Measurements from ENCODE around the gene CHPT1. TPM values are rescaled to one million over a fixed set of nuclear protein-coding genes. Genes with fewer than 3 reads are reported as not detected.
"Not testable (repeated sequence)": the region's sequence is repeated elsewhere in the genome, so short reads cannot be mapped to it uniquely, and the experiment has no call there.

Gene CHPT1
- total RNA-seq, 1 donor from 2014 or later = 56.6 TPM

DNA sequence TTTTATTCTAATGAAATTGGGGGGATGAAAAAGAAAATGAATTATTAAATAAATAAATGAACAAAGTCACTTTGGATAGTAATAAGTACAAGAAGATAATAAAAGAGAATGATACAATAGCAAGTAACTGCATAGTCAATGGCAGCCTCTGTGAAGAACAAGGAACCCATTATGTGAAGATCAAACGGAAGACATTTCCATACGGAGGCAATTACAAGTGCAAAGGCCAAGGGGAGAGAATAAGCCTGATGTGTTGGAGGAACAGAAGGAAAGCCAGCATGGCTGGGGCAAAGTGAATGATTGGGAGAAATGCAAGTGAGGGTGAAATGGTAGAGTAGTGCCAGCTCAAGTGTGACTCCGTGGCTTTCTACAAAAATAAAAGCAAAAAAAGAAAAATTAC lies 43.9 kb upstream of the CHPT1 start:
- no peak for DNase-seq (ENCODE audit: low spot score in 2 of 2)
- H3K27me3 ChIP-seq = no peaks in the 10 kb centered on the region
- intact Hi-C loops (cut with DNase I) = no loop called here
- H3K9me3 ChIP-seq = no peaks in the 10 kb centered on the region
- TF ChIP-seq, protein P1, sequence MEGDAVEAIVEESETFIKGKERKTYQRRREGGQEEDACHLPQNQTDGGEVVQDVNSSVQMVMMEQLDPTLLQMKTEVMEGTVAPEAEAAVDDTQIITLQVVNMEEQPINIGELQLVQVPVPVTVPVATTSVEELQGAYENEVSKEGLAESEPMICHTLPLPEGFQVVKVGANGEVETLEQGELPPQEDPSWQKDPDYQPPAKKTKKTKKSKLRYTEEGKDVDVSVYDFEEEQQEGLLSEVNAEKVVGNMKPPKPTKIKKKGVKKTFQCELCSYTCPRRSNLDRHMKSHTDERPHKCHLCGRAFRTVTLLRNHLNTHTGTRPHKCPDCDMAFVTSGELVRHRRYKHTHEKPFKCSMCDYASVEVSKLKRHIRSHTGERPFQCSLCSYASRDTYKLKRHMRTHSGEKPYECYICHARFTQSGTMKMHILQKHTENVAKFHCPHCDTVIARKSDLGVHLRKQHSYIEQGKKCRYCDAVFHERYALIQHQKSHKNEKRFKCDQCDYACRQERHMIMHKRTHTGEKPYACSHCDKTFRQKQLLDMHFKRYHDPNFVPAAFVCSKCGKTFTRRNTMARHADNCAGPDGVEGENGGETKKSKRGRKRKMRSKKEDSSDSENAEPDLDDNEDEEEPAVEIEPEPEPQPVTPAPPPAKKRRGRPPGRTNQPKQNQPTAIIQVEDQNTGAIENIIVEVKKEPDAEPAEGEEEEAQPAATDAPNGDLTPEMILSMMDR (IDR thresholded peaks at IDR 0.05) = no peak
- H3K36me3 ChIP-seq = no peaks in the 10 kb centered on the region
- H3K27ac ChIP-seq = no peak overlapping the region
- no peak overlapping the region for H3K4me3 ChIP-seq
- H3K4me1 ChIP-seq = no peaks in the 10 kb centered on the region

DNA sequence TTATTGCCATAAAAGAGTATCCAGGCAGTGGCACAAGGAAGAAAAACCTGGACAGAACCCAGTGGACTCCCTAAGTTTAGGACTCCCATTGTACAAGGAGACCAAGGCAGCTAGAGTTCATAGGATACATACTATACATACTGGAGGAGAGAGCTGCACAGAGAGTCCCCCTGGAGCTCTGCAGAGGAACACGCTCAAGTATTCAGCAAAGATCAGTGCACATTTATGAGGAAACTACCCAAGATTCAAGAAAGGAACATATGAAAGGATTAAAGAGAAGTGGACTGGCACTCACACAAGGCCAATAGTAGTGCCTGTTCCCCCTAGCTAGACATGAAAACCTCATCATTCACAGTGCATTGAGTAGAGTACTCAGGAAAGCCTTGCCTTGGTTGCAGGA lies 43.0 kb upstream of the CHPT1 start:
- intact Hi-C loops (cut with DNase I) = no loop called here
- Histone ChIP-seq H3K4me3 (no peak overlapping the region), H3K36me3 (no peaks in the 10 kb centered on the region), H3K27me3 (no peaks in the 10 kb centered on the region), H3K27ac (no peak overlapping the region), H3K9me3 (no peaks in the 10 kb centered on the region), H3K4me1 (no peaks in the 10 kb centered on the region)
- no peak for DNase-seq (ENCODE audit: low spot score in 2 of 2)
- TF ChIP-seq, protein P1 (IDR thresholded peaks at IDR 0.05) = no peak

DNA sequence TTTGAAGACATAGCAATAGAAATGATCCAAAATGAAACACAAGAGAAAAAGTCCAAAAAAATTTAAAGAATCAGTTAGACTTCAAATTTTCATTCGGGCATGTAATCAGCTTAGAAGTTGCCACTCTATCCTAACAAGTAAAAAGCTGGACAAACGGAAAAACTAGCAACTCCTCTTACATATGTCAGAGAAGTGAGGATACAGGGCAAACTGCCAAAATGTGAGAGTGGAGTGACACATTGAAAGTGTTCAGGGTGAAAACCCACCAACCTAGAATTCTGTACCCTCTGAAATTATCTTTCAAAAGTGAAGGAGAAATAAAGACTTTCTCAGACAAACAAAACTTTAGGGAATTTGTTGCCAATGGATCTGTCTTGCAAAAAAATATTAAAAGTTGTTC lies 42.0 kb upstream of the CHPT1 start:
- TF ChIP-seq, protein P1 (IDR thresholded peaks at IDR 0.05) = no peak
- no peaks in the 10 kb centered on the region for H3K36me3 ChIP-seq
- intact Hi-C loops (cut with DNase I) = no loop called here
- H3K27me3 ChIP-seq = no peaks in the 10 kb centered on the region
- no peak overlapping the region for H3K27ac ChIP-seq
- H3K4me1 ChIP-seq = no peaks in the 10 kb centered on the region
- DNase-seq (ENCODE audit: low spot score in 2 of 2) = no peak
- no peaks in the 10 kb centered on the region for H3K9me3 ChIP-seq
- no peak overlapping the region for H3K4me3 ChIP-seq

DNA sequence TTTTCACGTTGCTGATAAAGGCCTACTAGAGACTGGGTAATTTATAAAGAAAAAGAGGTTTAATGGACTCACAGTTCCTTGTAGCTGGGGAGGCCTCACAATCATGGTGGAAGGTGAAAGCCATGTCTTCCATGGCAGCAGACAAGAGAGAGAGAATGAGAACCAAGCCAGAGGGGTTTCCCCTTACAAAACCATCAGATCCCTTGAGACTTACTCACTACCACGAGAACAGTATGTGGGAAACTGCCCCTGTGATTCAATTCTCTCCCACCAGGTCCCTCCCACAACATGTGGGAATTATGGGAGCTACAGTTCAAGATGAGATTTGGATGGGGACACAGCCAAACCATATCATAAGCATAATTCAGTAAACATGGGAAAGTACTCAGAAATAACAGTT lies 36.8 kb upstream of the CHPT1 start:
- H3K27ac ChIP-seq; DNase-seq (ENCODE audit: low spot score in 2 of 2); H3K9me3 ChIP-seq; H3K4me1 ChIP-seq; H3K4me3 ChIP-seq; intact Hi-C loops (cut with DNase I); H3K27me3 ChIP-seq; H3K36me3 ChIP-seq: not testable (repeated sequence)

DNA sequence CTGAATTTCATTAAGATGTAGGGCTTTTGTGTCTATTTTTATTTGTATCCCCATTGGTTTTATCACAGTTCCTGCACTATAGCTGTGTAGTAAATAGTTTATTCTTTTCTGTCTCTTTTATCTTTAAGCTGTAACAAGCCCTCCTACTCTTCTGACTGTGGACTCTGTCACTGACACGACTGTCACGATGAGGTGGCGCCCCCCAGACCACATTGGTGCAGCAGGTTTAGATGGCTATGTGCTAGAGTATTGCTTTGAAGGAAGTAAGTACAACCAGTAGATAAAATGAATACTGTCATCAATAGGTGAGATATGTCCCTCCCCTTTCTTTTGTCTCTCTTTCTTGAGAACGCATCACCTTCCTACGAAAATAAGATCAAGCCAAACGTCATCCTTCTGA lies 34.1 kb upstream of the CHPT1 start:
- intact Hi-C loops (cut with DNase I) = no loop called here
- H3K9me3 ChIP-seq = no peaks in the 10 kb centered on the region
- DNase-seq (ENCODE audit: low spot score in 2 of 2) = no peak
- H3K4me1 ChIP-seq = no peaks in the 10 kb centered on the region
- H3K4me3 ChIP-seq = no peak overlapping the region
- TF ChIP-seq, protein P1 (IDR thresholded peaks at IDR 0.05) = no peak
- H3K27me3 ChIP-seq = no peaks in the 10 kb centered on the region
- H3K36me3 ChIP-seq = no peaks in the 10 kb centered on the region
- no peak overlapping the region for H3K27ac ChIP-seq

DNA sequence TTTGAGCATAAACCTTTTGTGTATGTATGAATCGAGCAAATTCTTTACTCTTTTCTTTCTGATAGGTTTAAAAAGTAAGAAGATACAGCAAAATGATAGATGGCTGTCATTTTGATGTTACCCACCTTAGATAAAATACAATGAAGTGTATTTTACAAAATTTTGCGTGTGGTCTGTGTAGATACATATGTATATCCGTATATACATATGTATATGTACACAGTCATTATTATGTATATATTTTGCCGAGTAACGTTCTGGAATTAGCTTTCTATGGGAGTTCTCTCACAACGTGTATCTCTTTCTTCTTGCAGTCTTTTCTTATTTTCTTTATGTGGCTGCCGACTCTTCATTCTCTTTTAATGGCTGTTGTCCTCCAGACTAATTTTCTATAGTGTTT lies 32.4 kb upstream of the CHPT1 start:
- intact Hi-C loops (cut with DNase I) = no loop called here
- no peaks in the 10 kb centered on the region for H3K27me3 ChIP-seq
- no peaks in the 10 kb centered on the region for H3K36me3 ChIP-seq
- H3K9me3 ChIP-seq = no peaks in the 10 kb centered on the region
- TF ChIP-seq, protein P1 (IDR thresholded peaks at IDR 0.05) = no peak
- no peak overlapping the region for H3K27ac ChIP-seq
- no peak overlapping the region for H3K4me3 ChIP-seq
- DNase-seq (ENCODE audit: low spot score in 2 of 2) = no peak
- H3K4me1 ChIP-seq = no peaks in the 10 kb centered on the region
